Measurements from ENCODE around the gene BARHL1.

DNA sequence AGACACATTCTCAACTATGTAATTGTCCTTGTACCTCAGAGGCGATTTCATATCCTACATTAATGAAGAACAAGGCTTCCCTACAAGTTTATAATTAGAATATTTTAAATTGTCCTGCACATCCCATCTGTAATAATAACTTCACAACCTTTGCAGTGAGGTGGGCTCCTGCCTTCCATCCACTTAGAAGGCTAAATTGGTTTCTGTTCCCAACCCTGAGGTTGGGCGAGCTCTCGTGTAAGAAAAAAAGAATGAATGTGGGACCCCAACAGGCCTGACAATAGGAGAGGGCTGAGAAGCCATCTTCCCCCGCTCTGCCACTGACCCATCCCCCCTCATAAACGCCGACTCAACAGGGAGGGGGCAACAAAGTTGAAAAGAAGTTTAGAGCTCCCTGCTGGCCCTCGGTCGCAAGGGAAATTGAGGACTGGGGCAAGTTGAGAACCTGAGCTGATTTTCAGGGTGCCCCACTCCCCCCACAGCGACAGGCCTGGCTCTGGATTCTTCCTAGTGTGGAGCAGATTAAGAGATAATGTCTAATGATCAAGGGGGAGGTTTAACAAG is 9.4 kb downstream of the BARHL1 start:
- TF ChIP-seq, protein P1, sequence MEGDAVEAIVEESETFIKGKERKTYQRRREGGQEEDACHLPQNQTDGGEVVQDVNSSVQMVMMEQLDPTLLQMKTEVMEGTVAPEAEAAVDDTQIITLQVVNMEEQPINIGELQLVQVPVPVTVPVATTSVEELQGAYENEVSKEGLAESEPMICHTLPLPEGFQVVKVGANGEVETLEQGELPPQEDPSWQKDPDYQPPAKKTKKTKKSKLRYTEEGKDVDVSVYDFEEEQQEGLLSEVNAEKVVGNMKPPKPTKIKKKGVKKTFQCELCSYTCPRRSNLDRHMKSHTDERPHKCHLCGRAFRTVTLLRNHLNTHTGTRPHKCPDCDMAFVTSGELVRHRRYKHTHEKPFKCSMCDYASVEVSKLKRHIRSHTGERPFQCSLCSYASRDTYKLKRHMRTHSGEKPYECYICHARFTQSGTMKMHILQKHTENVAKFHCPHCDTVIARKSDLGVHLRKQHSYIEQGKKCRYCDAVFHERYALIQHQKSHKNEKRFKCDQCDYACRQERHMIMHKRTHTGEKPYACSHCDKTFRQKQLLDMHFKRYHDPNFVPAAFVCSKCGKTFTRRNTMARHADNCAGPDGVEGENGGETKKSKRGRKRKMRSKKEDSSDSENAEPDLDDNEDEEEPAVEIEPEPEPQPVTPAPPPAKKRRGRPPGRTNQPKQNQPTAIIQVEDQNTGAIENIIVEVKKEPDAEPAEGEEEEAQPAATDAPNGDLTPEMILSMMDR (IDR thresholded peaks at IDR 0.05), result no peak
- TF ChIP-seq NR1H2 (CRISPR knock-in tag; IDR thresholded peaks at IDR 0.05) (no peak), SMAD3 (CRISPR knock-in tag; IDR thresholded peaks at IDR 0.05; ENCODE audit: borderline replicate concordance) (no peak), ZBTB43 (CRISPR knock-in tag; IDR thresholded peaks at IDR 0.05) (no peak), ETV6 (CRISPR knock-in tag; IDR thresholded peaks at IDR 0.05) (no peak), TEAD1 (CRISPR knock-in tag; IDR thresholded peaks at IDR 0.05) (no peak), ATF2 (CRISPR knock-in tag; IDR thresholded peaks at IDR 0.05; ENCODE audit: borderline replicate concordance, low read depth) (no peak), FOXP1 (CRISPR knock-in tag; IDR thresholded peaks at IDR 0.05; ENCODE audit: borderline replicate concordance) (no peak), AR (CRISPR knock-in tag; IDR thresholded peaks at IDR 0.05) (no peak), TEAD4 (CRISPR knock-in tag; IDR thresholded peaks at IDR 0.05) (no peak)
- TF ChIP-seq, protein P2, sequence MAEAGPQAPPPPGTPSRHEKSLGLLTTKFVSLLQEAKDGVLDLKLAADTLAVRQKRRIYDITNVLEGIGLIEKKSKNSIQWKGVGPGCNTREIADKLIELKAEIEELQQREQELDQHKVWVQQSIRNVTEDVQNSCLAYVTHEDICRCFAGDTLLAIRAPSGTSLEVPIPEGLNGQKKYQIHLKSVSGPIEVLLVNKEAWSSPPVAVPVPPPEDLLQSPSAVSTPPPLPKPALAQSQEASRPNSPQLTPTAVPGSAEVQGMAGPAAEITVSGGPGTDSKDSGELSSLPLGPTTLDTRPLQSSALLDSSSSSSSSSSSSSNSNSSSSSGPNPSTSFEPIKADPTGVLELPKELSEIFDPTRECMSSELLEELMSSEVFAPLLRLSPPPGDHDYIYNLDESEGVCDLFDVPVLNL (CRISPR knock-in tag; IDR thresholded peaks at IDR 0.05; ENCODE audit: borderline replicate concordance, low read depth), result no peak
- TF ChIP-seq, protein P3, sequence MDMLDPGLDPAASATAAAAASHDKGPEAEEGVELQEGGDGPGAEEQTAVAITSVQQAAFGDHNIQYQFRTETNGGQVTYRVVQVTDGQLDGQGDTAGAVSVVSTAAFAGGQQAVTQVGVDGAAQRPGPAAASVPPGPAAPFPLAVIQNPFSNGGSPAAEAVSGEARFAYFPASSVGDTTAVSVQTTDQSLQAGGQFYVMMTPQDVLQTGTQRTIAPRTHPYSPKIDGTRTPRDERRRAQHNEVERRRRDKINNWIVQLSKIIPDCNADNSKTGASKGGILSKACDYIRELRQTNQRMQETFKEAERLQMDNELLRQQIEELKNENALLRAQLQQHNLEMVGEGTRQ (CRISPR knock-in tag; IDR thresholded peaks at IDR 0.05), result no peak

Measured in WTC11 (cell line).